Fibroblast of skin of back (primary cell): ENCODE measurements around the gene PTPRN.
A peak's percentile ranks its signal among the peaks of the same experiment; 100 is the strongest.
"Not testable (repeated sequence)": the region's sequence is repeated elsewhere in the genome, so short reads cannot be mapped to it uniquely, and the experiment has no call there.

ENCODE experiments used
- DNase-seq: peaks from one replicate; pipeline ENCODE4 v3.0.0-alpha.2; 2013

Gene PTPRN

GRCh38 chr2:219306047-219306446 is 3.2 kb downstream of the PTPRN start:
- DNase-seq, result no peak

GRCh38 chr2:219304223-219304622 is 5.0 kb downstream of the PTPRN start:
- DNase-seq, result no peak

- DNase-seq, result no peak
Observed at GRCh38 chr2:219302412-219302968, 6.7 kb downstream of the PTPRN start.

- no peak for DNase-seq
Observed at GRCh38 chr2:219300022-219300421, 9.2 kb downstream of the PTPRN start.

GRCh38 chr2:219299372-219299760 is 9.8 kb downstream of the PTPRN start:
- DNase-seq, result no peak

GRCh38 chr2:219298759-219299371 is 10.3 kb downstream of the PTPRN start:
- peak; percentile 76 for DNase-seq

GRCh38 chr2:219297766-219298456 is 11.3 kb downstream of the PTPRN start:
- peak; percentile 14 for DNase-seq

- no peak for DNase-seq
Observed at GRCh38 chr2:219296631-219297391, 12.4 kb downstream of the PTPRN start.

- no peak for DNase-seq
Observed at GRCh38 chr2:219296142-219296541, 13.1 kb downstream of the PTPRN start.

- peak; percentile 69 for DNase-seq
Observed at GRCh38 chr2:219294356-219295351, 14.5 kb downstream of the PTPRN start.

GRCh38 chr2:219293736-219294231 is 15.4 kb downstream of the PTPRN start:
- DNase-seq, result no peak

- no peak for DNase-seq
Observed at GRCh38 chr2:219292616-219293015, 16.6 kb downstream of the PTPRN start.

- DNase-seq, result no peak
Observed at GRCh38 chr2:219291910-219292490, 17.2 kb downstream of the PTPRN start.

GRCh38 chr2:219291394-219291793 is 17.8 kb downstream of the PTPRN start:
- DNase-seq, result no peak

- DNase-seq, result no peak
Observed at GRCh38 chr2:219290381-219291171, 18.6 kb downstream of the PTPRN start.

- peak; percentile 77 for DNase-seq
Observed at GRCh38 chr2:219289537-219290361, 19.5 kb downstream of the PTPRN start.

- no peak for DNase-seq
Observed at GRCh38 chr2:219289195-219289536, 20.0 kb downstream of the PTPRN start.

GRCh38 chr2:219287580-219288265 is 21.5 kb downstream of the PTPRN start:
- no peak for DNase-seq

- not testable (repeated sequence) for DNase-seq
Observed at GRCh38 chr2:219287116-219287440, 22.1 kb downstream of the PTPRN start.
